SK-N-SH (cell line): ENCODE data around the gene CMTM8. TPM values are rescaled to one million over a fixed set of nuclear protein-coding genes. Genes with fewer than 3 reads are reported as not detected.

ENCODE experiments used
- CTCF ChIA-PET: fragments of 300-600, 350-600 bp; formaldehyde crosslinking; extraction: SDS; loops from one replicate; lab custom pipeline; 2021; lab: Yijun Ruan, JAX
- POLR2A ChIA-PET: fragments of 350-600 bp; sonication (Branson Sonifier 250); formaldehyde crosslinking; extraction: SDS; loops from one replicate; lab custom pipeline; 2020; ENCODE audit warnings: antibody characterized with exemption, inconsistent platforms; lab: Yijun Ruan, JAX
- DNase-seq: peaks from one replicate; pipeline ENCODE4 v3.0.0; 2012
- H2AFZ ChIP-seq: fragments of 200-600 bp; sonication (generic); 2 replicates; pipeline ENCODE4 v1.8.1; 2016; ENCODE audit warnings: antibody characterized with exemption, mild to moderate bottlenecking, low read depth
- H3F3A ChIP-seq: fragments of 200-600 bp; sonication (generic); replicated peaks from 2 replicates; pipeline ENCODE3; 2016; ENCODE audit warnings: antibody characterized with exemption, mild to moderate bottlenecking; ENCODE audit not compliant: insufficient read depth
- H3K27ac ChIP-seq, 2 experiments: fragments of 200-500 bp in 1 of 2; fragments of 200-600 bp in 1 of 2; sonication (Bioruptor generic) in 1 of 2; sonication (generic), shearing (Covaris generic) in 1 of 2; 2 replicates each; pipeline versions ENCODE4 v1.5.1 to v1.6.1; 2014 to 2016; ENCODE audit warnings: low read depth in 2 of 2, inconsistent platforms in 1 of 2, low read length in 1 of 2, mild to moderate bottlenecking in 1 of 2, mixed read lengths in 1 of 2
- H3K27me3 ChIP-seq: fragments of 200-600 bp; sonication (generic), shearing (Covaris generic); 2 replicates; pipeline ENCODE4 v1.6.1; 2016; ENCODE audit warnings: mixed run types; ENCODE audit not compliant: insufficient read depth
- H3K36me3 ChIP-seq, 2 experiments: fragments of 200-500 bp in 1 of 2; fragments of 200-600 bp in 1 of 2; sonication (Bioruptor generic) in 1 of 2; sonication (generic) in 1 of 2; replicated peaks in 1 of 2; 2 replicates each; pipeline versions ENCODE3 to v1.5.1; 2014 to 2016; ENCODE audit warnings: low read length in 1 of 2, mild to moderate bottlenecking in 1 of 2; ENCODE audit not compliant: insufficient read depth in 2 of 2, control insufficient read depth in 1 of 2
- H3K4me1 ChIP-seq, 2 experiments: fragments of 200-500 bp in 1 of 2; fragments of 200-600 bp in 1 of 2; sonication (Bioruptor generic) in 1 of 2; sonication (generic), shearing (Covaris generic) in 1 of 2; 2 replicates each; pipeline versions ENCODE4 v1.5.1 to v1.6.1; 2014 to 2016; ENCODE audit warnings: low read depth in 1 of 2, low read length in 1 of 2, mixed run types in 1 of 2; ENCODE audit not compliant: insufficient read depth in 2 of 2, control insufficient read depth in 1 of 2
- H3K4me2 ChIP-seq: fragments of 200-600 bp; sonication (generic), shearing (Covaris generic); 2 replicates; pipeline ENCODE4 v1.6.1; 2017; ENCODE audit warnings: mixed run types
- H3K4me3 ChIP-seq, 2 experiments: fragments of 200-500 bp in 1 of 2; fragments of 200-600 bp in 1 of 2; sonication (Bioruptor generic) in 1 of 2; sonication (generic), shearing (Covaris generic) in 1 of 2; 2 replicates each; pipeline versions ENCODE4 v1.5.1 to v1.8.1; 2014 to 2016; ENCODE audit warnings: low read depth in 2 of 2, inconsistent platforms in 1 of 2, low read length in 1 of 2, mild to moderate bottlenecking in 1 of 2, mixed read lengths in 1 of 2, moderate library complexity in 1 of 2
- H3K79me2 ChIP-seq: fragments of 200-600 bp; sonication (generic); 2 replicates; pipeline ENCODE4 v1.8.1; 2017; ENCODE audit warnings: mild to moderate bottlenecking; ENCODE audit not compliant: insufficient read depth
- H3K9ac ChIP-seq: fragments of 200-600 bp; sonication (generic); 2 replicates; pipeline ENCODE4 v1.6.1; 2017; ENCODE audit warnings: mixed run types
- H3K9me2 ChIP-seq: fragments of 200-600 bp; sonication (generic); 2 replicates; pipeline ENCODE4 v1.6.1; 2017; ENCODE audit warnings: mixed run types
- H3K9me3 ChIP-seq: fragments of 200-600 bp; sonication (generic); 2 replicates; pipeline ENCODE4 v1.6.1; 2017; ENCODE audit warnings: mixed run types, mild to moderate bottlenecking, moderate library complexity
- H4K20me1 ChIP-seq: fragments of 200-600 bp; sonication (generic); 2 replicates; pipeline ENCODE4 v1.6.1; 2017; ENCODE audit warnings: mild to moderate bottlenecking, mixed run types; ENCODE audit not compliant: insufficient read depth
- EZH2phosphoT487 ChIP-seq: fragments of 200-600 bp; sonication (generic); IDR thresholded peaks from 2 replicates; pipeline ENCODE4 v1.6.1; 2017; ENCODE audit warnings: low read depth, mixed run types, mild to moderate bottlenecking, antibody characterized with exemption, moderate library complexity, borderline replicate concordance
- FOXJ3 ChIP-seq: sonication (generic); formaldehyde crosslinking; IDR thresholded peaks from 2 replicates; pipeline ENCODE4 v1.5.1; 2020; ENCODE audit warnings: mild to moderate bottlenecking, missing genetic modification reagents
- MXI1 ChIP-seq: IDR thresholded peaks from 2 replicates; pipeline ENCODE4 v1.6.1; 2012; ENCODE audit warnings: mild to moderate bottlenecking, low read depth, low read length, improper control_type of control experiment
- POLR2AphosphoS5 ChIP-seq: IDR thresholded peaks from 2 replicates; pipeline ENCODE4 v1.6.1; 2012; ENCODE audit warnings: low read depth, low read length
- SMC3 ChIP-seq: IDR thresholded peaks from 2 replicates; pipeline ENCODE4 v1.6.1; 2012; ENCODE audit warnings: low read depth, low read length, improper control_type of control experiment
- WGBS: methylation state at CpG from one replicate; pipeline ENCODE4 v1.1.6; 2017; ENCODE audit warnings: low lambda C conversion rate; 5-methylcytosine and 5-hydroxymethylcytosine counted together
- polyA plus RNA-seq, 3 experiments: library from polyadenylated mRNA; depleted of rRNA; stranded (reverse); fragments of >200 nt; gene quantifications; 2 replicates each; pipeline ENCODE4 v1.2.3, GENCODE V29; 2012
- TF ChIP-seq, protein P1 (sequence below): fragments of 200-600 bp; sonication (generic); IDR thresholded peaks from 2 replicates; pipeline ENCODE4 v1.6.1; 2017; ENCODE audit warnings: antibody characterized with exemption, mild to moderate bottlenecking, moderate library complexity
- TF ChIP-seq, protein P2 (sequence below): IDR thresholded peaks from 2 replicates; pipeline ENCODE4 v1.6.1; 2012; ENCODE audit warnings: mild to moderate bottlenecking, low read depth, low read length, moderate library complexity
- TF ChIP-seq, protein P3 (sequence below): fragments of 150-350 bp; IDR thresholded peaks from 2 replicates; pipeline ENCODE4 v1.6.1; 2016; ENCODE audit warnings: mild to moderate bottlenecking, low read depth, low read length

The CMTM8 gene
- polyA plus RNA-seq, 1 of the 3 experiments (the other 2 are of a cell fraction), result 9.7 TPM

DNA sequence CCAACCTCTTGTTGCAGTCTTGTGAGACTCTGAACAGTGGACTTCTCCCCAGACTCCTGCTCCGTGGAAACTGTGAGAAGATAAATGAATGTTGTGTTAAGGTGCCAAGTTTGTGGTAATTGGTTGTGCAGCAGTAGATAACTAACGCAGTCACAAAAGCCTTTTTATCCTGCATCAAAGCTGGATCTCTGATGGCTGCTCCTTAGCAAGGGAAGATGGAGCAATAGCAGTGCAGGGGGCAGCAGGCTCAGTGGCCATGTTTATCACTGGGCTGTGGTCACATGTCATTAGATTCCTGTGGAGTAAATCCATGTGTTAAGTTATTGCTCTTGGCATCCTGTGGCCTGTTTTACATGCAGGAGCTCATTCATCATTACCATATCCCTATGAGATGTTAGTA, 166.7 kb downstream of the CMTM8 start:
- ChIA-PET POLR2A (no interaction called here), CTCF (interaction anchor here (2.1 to 2.2 kb wide), 2 partner anchors 30 to 63 kb away, joined by 7 to 14 read pairs; no protein-coding TSS in a partner anchor)
- Histone ChIP-seq H3K79me2 (peaks cover 64% of the 10 kb centered on the region), H3K4me3 (no peak overlapping the region), H3F3A (peaks cover 7% of the 10 kb centered on the region), H2AFZ (no peak overlapping the region), H4K20me1 (no peaks in the 10 kb centered on the region), H3K4me1 (peaks cover 7 to 16% of the 10 kb centered on the region in 2 experiments; a peak in 3 of 4 replicates), H3K9me3 (no peaks in the 10 kb centered on the region), H3K9ac (no peak overlapping the region), H3K27ac (no peak overlapping the region), H3K36me3 (no peaks in the 10 kb centered on the region), H3K27me3 (no peaks in the 10 kb centered on the region), H3K4me2 (no peak overlapping the region), H3K9me2 (no peaks in the 10 kb centered on the region)
- TF ChIP-seq, protein P1, sequence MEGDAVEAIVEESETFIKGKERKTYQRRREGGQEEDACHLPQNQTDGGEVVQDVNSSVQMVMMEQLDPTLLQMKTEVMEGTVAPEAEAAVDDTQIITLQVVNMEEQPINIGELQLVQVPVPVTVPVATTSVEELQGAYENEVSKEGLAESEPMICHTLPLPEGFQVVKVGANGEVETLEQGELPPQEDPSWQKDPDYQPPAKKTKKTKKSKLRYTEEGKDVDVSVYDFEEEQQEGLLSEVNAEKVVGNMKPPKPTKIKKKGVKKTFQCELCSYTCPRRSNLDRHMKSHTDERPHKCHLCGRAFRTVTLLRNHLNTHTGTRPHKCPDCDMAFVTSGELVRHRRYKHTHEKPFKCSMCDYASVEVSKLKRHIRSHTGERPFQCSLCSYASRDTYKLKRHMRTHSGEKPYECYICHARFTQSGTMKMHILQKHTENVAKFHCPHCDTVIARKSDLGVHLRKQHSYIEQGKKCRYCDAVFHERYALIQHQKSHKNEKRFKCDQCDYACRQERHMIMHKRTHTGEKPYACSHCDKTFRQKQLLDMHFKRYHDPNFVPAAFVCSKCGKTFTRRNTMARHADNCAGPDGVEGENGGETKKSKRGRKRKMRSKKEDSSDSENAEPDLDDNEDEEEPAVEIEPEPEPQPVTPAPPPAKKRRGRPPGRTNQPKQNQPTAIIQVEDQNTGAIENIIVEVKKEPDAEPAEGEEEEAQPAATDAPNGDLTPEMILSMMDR, result no peak
- TF ChIP-seq EZH2phosphoT487 (no peak), FOXJ3 (CRISPR knock-in tag) (no peak), POLR2AphosphoS5 (no peak)
- TF ChIP-seq, protein P2, sequence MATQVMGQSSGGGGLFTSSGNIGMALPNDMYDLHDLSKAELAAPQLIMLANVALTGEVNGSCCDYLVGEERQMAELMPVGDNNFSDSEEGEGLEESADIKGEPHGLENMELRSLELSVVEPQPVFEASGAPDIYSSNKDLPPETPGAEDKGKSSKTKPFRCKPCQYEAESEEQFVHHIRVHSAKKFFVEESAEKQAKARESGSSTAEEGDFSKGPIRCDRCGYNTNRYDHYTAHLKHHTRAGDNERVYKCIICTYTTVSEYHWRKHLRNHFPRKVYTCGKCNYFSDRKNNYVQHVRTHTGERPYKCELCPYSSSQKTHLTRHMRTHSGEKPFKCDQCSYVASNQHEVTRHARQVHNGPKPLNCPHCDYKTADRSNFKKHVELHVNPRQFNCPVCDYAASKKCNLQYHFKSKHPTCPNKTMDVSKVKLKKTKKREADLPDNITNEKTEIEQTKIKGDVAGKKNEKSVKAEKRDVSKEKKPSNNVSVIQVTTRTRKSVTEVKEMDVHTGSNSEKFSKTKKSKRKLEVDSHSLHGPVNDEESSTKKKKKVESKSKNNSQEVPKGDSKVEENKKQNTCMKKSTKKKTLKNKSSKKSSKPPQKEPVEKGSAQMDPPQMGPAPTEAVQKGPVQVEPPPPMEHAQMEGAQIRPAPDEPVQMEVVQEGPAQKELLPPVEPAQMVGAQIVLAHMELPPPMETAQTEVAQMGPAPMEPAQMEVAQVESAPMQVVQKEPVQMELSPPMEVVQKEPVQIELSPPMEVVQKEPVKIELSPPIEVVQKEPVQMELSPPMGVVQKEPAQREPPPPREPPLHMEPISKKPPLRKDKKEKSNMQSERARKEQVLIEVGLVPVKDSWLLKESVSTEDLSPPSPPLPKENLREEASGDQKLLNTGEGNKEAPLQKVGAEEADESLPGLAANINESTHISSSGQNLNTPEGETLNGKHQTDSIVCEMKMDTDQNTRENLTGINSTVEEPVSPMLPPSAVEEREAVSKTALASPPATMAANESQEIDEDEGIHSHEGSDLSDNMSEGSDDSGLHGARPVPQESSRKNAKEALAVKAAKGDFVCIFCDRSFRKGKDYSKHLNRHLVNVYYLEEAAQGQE, result no peak
- WGBS, result 71% methylated on average over 2 of the region's 2 CpGs
- no peak for DNase-seq

DNA sequence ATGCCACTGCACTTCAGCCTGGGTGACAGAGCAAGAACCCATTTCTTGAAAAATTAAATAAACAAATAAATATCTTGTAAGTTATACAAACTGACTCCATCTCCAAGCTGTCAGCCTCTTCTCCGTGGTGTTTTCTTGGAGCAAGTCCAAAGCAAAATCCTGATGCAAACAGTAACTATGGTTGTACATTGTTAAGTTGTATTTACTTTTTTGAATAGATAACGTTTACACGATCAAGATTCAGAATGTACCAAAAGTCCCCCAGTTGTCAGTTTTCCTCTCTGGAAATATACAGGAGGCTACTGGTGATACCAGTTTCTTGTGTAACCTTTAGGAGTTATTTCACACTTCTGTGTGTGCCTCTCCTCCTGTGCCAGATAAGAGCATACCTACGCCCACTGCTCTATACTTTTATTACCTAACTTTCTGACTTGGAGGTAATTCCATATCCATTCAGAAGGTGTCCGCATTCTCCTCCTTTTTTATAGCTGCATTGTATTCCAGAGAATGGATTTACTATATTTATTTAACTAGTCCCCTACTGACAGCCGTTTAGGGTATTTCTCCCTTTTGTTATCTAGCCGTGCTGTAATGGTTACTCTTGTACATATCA, 167.3 kb downstream of the CMTM8 start:
- Histone ChIP-seq H2AFZ (no peak overlapping the region), H3K36me3 (no peaks in the 10 kb centered on the region), H3K4me1 (peaks cover 5 to 19% of the 10 kb centered on the region in 2 experiments; a peak in 3 of 4 replicates), H3K9me3 (no peaks in the 10 kb centered on the region), H3K27ac (no peak overlapping the region), H3K9me2 (no peaks in the 10 kb centered on the region), H3F3A (peaks cover 7% of the 10 kb centered on the region)
- no peak for DNase-seq
- TF ChIP-seq MXI1 (no peak), FOXJ3 (CRISPR knock-in tag) (no peak), SMC3 (no peak)
- TF ChIP-seq, protein P3, sequence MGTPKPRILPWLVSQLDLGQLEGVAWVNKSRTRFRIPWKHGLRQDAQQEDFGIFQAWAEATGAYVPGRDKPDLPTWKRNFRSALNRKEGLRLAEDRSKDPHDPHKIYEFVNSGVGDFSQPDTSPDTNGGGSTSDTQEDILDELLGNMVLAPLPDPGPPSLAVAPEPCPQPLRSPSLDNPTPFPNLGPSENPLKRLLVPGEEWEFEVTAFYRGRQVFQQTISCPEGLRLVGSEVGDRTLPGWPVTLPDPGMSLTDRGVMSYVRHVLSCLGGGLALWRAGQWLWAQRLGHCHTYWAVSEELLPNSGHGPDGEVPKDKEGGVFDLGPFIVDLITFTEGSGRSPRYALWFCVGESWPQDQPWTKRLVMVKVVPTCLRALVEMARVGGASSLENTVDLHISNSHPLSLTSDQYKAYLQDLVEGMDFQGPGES, result no peak
- TF ChIP-seq, protein P2, result no peak
- TF ChIP-seq, all 33 proteins: peak for 0
- Histone ChIP-seq H3K4me3 (no peak overlapping the region), H4K20me1 (no peaks in the 10 kb centered on the region), H3K27me3 (no peaks in the 10 kb centered on the region), H3K4me2 (no peak overlapping the region), H3K79me2 (peaks cover 57% of the 10 kb centered on the region; the same call in 1 of the 2 replicates), H3K9ac (no peak overlapping the region)
- ChIA-PET CTCF (interaction anchor here (2.1 to 2.2 kb wide), 2 partner anchors 30 to 62 kb away, joined by 7 to 14 read pairs; no protein-coding TSS in a partner anchor), POLR2A (no interaction called here)
- 88% methylated on average over 7 of the region's 7 CpGs for WGBS
